Smooth muscle cell (in vitro differentiated cells): ENCODE data around the gene PIK3C2G. TPM values are rescaled to one million over a fixed set of nuclear protein-coding genes. Genes with fewer than 3 reads are reported as not detected.

Experiments
- DNase-seq: peaks from one replicate; lab custom pipeline; 2025; ENCODE audit not compliant: unreplicated experiment; lab: John Stamatoyannopoulos, UW
- H2AFZ ChIP-seq: fragments of 200-600 bp; sonication (generic); 2 replicates; pipeline ENCODE4 v1.6.0; 2016; ENCODE audit warnings: antibody characterized with exemption, low read depth, mild to moderate bottlenecking
- H3F3A ChIP-seq: fragments of 200-600 bp; sonication (generic); 2 replicates; pipeline ENCODE4 v1.6.0; 2017; ENCODE audit warnings: antibody characterized with exemption, low read depth
- H3K27ac ChIP-seq: fragments of 200-600 bp; sonication (generic); 2 replicates; pipeline ENCODE4 v1.5.1; 2016; ENCODE audit warnings: low read depth, mild to moderate bottlenecking
- H3K27me3 ChIP-seq: fragments of 200-600 bp; sonication (generic); 2 replicates; pipeline ENCODE4 v1.6.1; 2016; ENCODE audit warnings: low read depth, mild to moderate bottlenecking
- H3K36me3 ChIP-seq: fragments of 200-600 bp; sonication (generic); 2 replicates; pipeline ENCODE4 v1.5.1; 2016; ENCODE audit warnings: low read depth
- H3K4me1 ChIP-seq: fragments of 200-600 bp; sonication (generic); 2 replicates; pipeline ENCODE4 v1.5.1; 2016; ENCODE audit warnings: low read depth
- H3K4me2 ChIP-seq: fragments of 200-600 bp; sonication (generic); 2 replicates; pipeline ENCODE4 v1.6.0; 2016; ENCODE audit warnings: mild to moderate bottlenecking
- H3K4me3 ChIP-seq: fragments of 200-600 bp; sonication (generic); 2 replicates; pipeline ENCODE4 v1.5.1; 2016; ENCODE audit warnings: mild to moderate bottlenecking
- H3K79me2 ChIP-seq: fragments of 200-600 bp; sonication (generic); 2 replicates; pipeline ENCODE4 v1.6.0; 2016; ENCODE audit warnings: low read depth, mild to moderate bottlenecking
- H3K9ac ChIP-seq: fragments of 200-600 bp; sonication (generic); 2 replicates; pipeline ENCODE4 v1.6.0; 2016; ENCODE audit warnings: low read depth
- H3K9me3 ChIP-seq: fragments of 200-600 bp; sonication (generic); replicated peaks from 2 replicates; pipeline ENCODE4 v1.5.1; 2016; ENCODE audit warnings: low read depth
- H4K20me1 ChIP-seq: fragments of 200-600 bp; sonication (generic); 2 replicates; pipeline ENCODE4 v1.6.0; 2016; ENCODE audit warnings: low read depth
- CTCF ChIP-seq: fragments of 200-600 bp; sonication (generic); IDR thresholded peaks from 2 replicates; pipeline ENCODE4 v1.5.1; 2017; ENCODE audit warnings: borderline replicate concordance, mild to moderate bottlenecking, antibody characterized with exemption; ENCODE audit not compliant: insufficient read depth, poor library complexity, severe bottlenecking
- WGBS: methylation state at CpG from one replicate; pipeline ENCODE4 v1.1.7; 2016; ENCODE audit warnings: low lambda C conversion rate; 5-methylcytosine and 5-hydroxymethylcytosine counted together
- polyA plus RNA-seq: library from polyadenylated mRNA; unstranded; fragments of >200 nt; fragmentation: Nextera tagmentation; extraction: Ambion mirVana; gene quantifications from 2 replicates; pipeline ENCODE4 v1.2.1, GENCODE V29; 2016
- total RNA-seq: library from RNA; depleted of rRNA; stranded (reverse); fragments of >200 nt; gene quantifications from 2 replicates; pipeline ENCODE4 v1.2.3, GENCODE V29; 2014

The PIK3C2G gene
- total and polyA plus RNA-seq, 2 experiments from 2014 or later: 0.63 TPM; not detected in 1

- Histone ChIP-seq H3K36me3 (no peaks in the 10 kb centered on the region), H4K20me1 (no peaks in the 10 kb centered on the region), H3K4me2 (no peak overlapping the region), H2AFZ (no peak overlapping the region), H3K79me2 (no peaks in the 10 kb centered on the region), H3K4me1 (no peaks in the 10 kb centered on the region), H3K9ac (no peak overlapping the region), H3K9me3 (no peaks in the 10 kb centered on the region), H3K27ac (no peak overlapping the region), H3K27me3 (no peaks in the 10 kb centered on the region), H3K4me3 (no peak overlapping the region), H3F3A (no peaks in the 10 kb centered on the region)
- no peak for DNase-seq
- TF ChIP-seq CTCF: peak; percentile 42
Measured at GRCh38 chr12:18224745-18225144, 36.6 kb upstream of the PIK3C2G start.

GRCh38 chr12:18239526-18239925, 21.8 kb upstream of the PIK3C2G start:
- TF ChIP-seq CTCF: no peak
- no peak for DNase-seq
- no peaks in the 10 kb centered on the region for H4K20me1 ChIP-seq
- H3K4me1 ChIP-seq: no peaks in the 10 kb centered on the region
- H3K27ac ChIP-seq: no peak overlapping the region
- H3K9me3 ChIP-seq: no peaks in the 10 kb centered on the region
- no peak overlapping the region for H3K4me3 ChIP-seq
- H3K4me2 ChIP-seq: no peak overlapping the region
- no peaks in the 10 kb centered on the region for H3K36me3 ChIP-seq
- no peak overlapping the region for H3K9ac ChIP-seq
- H2AFZ ChIP-seq: no peak overlapping the region
- no peaks in the 10 kb centered on the region for H3F3A ChIP-seq
- no peaks in the 10 kb centered on the region for H3K27me3 ChIP-seq
- H3K79me2 ChIP-seq: no peaks in the 10 kb centered on the region
- 37% methylated on average over 1 of the region's 1 CpG for WGBS

GRCh38 chr12:18242380-18243089, 18.8 kb upstream of the PIK3C2G start:
- H3K27me3 ChIP-seq: no peaks in the 10 kb centered on the region
- no peaks in the 10 kb centered on the region for H3K4me1 ChIP-seq
- no peak overlapping the region for H3K4me2 ChIP-seq
- no peaks in the 10 kb centered on the region for H4K20me1 ChIP-seq
- 64% methylated on average over 7 of the region's 7 CpGs for WGBS
- H3K36me3 ChIP-seq: no peaks in the 10 kb centered on the region
- no peak overlapping the region for H3K9ac ChIP-seq
- TF ChIP-seq CTCF: no peak
- no peak for DNase-seq
- H3K27ac ChIP-seq: no peak overlapping the region
- no peak overlapping the region for H2AFZ ChIP-seq
- H3F3A ChIP-seq: no peaks in the 10 kb centered on the region
- peak overlapping the region; percentile 28 for H3K4me3 ChIP-seq
- H3K79me2 ChIP-seq: no peaks in the 10 kb centered on the region
- no peaks in the 10 kb centered on the region for H3K9me3 ChIP-seq

GRCh38 chr12:18243238-18243637, 18.1 kb upstream of the PIK3C2G start:
- peak overlapping the region; percentile 17 for H3K4me3 ChIP-seq
- no peaks in the 10 kb centered on the region for H3F3A ChIP-seq
- no peak overlapping the region for H3K4me2 ChIP-seq
- H3K79me2 ChIP-seq: no peaks in the 10 kb centered on the region
- no peaks in the 10 kb centered on the region for H4K20me1 ChIP-seq
- H3K9me3 ChIP-seq: no peaks in the 10 kb centered on the region
- H3K27ac ChIP-seq: no peak overlapping the region
- no peak for DNase-seq
- no peaks in the 10 kb centered on the region for H3K4me1 ChIP-seq
- H3K36me3 ChIP-seq: no peaks in the 10 kb centered on the region
- no peak overlapping the region for H3K9ac ChIP-seq
- H2AFZ ChIP-seq: peak overlapping the region; percentile 39
- no peaks in the 10 kb centered on the region for H3K27me3 ChIP-seq
- TF ChIP-seq CTCF: no peak
